Ecto neural progenitor cell (in vitro differentiated cells): ENCODE measurements around the gene FBH1.
"Not testable (repeated sequence)": the region's sequence is repeated elsewhere in the genome, so short reads cannot be mapped to it uniquely, and the experiment has no call there.

Experiments
- DNase-seq: peaks from one replicate; pipeline ENCODE4 v3.0.0-alpha.2; 2018; ENCODE audit warnings: low spot score

The FBH1 gene

GRCh38 chr10:5942001-5942400 lies 52.0 kb downstream of the FBH1 start:
- DNase-seq: no peak

- DNase-seq: no peak
Measured at GRCh38 chr10:5942474-5942873, 52.4 kb downstream of the FBH1 start.

GRCh38 chr10:5943536-5943935 lies 53.5 kb downstream of the FBH1 start:
- no peak for DNase-seq

- DNase-seq: no peak
Measured at GRCh38 chr10:5944389-5945189, 54.5 kb downstream of the FBH1 start.

GRCh38 chr10:5945190-5945509 lies 55.1 kb downstream of the FBH1 start:
- no peak for DNase-seq

- no peak for DNase-seq
Measured at GRCh38 chr10:5945561-5946418, 55.7 kb downstream of the FBH1 start.

GRCh38 chr10:5946419-5946775 lies 56.4 kb downstream of the FBH1 start:
- DNase-seq: not testable (repeated sequence)

- DNase-seq: no peak
Measured at GRCh38 chr10:5946786-5947185, 56.7 kb downstream of the FBH1 start.

GRCh38 chr10:5947471-5948207 lies 57.6 kb downstream of the FBH1 start:
- no peak for DNase-seq

- DNase-seq: no peak
Measured at GRCh38 chr10:5948208-5948585, 58.2 kb downstream of the FBH1 start.

GRCh38 chr10:5949009-5949759 lies 59.1 kb downstream of the FBH1 start:
- DNase-seq: peak; percentile 71

- no peak for DNase-seq
Measured at GRCh38 chr10:5951167-5951711, 61.2 kb downstream of the FBH1 start.

GRCh38 chr10:5951721-5952407 lies 61.8 kb downstream of the FBH1 start:
- DNase-seq: no peak

GRCh38 chr10:5952731-5953385 lies 62.8 kb downstream of the FBH1 start:
- no peak for DNase-seq

GRCh38 chr10:5953676-5954075 lies 63.6 kb downstream of the FBH1 start:
- DNase-seq: no peak

GRCh38 chr10:5956146-5956936 lies 66.3 kb downstream of the FBH1 start:
- DNase-seq: no peak

GRCh38 chr10:5958077-5958476 lies 68.0 kb downstream of the FBH1 start:
- DNase-seq: no peak

GRCh38 chr10:5958675-5959074 lies 68.6 kb downstream of the FBH1 start:
- no peak for DNase-seq

GRCh38 chr10:5959142-5959541 lies 69.1 kb downstream of the FBH1 start:
- no peak for DNase-seq

- DNase-seq: no peak
Measured at GRCh38 chr10:5959581-5960069, 69.6 kb downstream of the FBH1 start.
